Fibroblast of skin of right quadriceps (primary cell): ENCODE results near the gene UBE2D2.

Experiments
- DNase-seq: peaks from one replicate; pipeline ENCODE4 v3.0.0-alpha.2; 2013

UBE2D2 gene

DNA sequence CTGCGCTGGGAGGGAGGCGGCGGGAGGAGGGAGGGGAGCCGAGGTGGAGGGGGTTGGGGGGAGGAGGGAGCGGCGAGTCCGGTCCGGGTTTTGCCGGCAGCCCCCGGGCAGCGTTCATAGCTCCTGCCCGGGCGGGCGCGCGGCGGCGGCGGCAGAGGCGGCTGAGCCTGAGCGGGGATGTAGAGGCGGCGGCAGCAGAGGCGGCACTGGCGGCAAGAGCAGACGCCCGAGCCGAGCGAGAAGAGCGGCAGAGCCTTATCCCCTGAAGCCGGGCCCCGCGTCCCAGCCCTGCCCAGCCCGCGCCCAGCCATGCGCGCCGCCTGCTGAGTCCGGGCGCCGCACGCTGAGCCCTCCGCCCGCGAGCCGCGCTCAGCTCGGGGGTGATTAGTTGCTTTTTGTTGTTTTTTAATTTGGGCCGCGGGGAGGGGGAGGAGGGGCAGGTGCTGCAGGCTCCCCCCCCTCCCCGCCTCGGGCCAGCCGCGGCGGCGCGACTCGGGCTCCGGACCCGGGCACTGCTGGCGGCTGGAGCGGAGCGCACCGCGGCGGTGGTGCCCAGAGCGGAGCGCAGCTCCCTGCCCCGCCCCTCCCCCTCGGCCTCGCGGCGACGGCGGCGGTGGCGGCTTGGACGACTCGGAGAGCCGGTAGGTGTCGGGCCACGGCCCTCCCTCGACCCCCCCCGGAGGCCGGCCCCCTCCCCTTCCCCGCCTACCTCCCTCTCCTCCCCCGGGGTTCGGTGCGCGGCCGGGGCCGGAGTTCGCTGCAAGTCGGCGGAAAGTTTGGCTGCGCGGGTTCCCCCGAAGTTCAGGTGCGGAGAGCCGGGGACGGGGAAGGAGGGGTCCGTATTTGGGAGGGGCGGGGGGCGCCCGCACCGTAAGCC lies 87.3 kb downstream of the UBE2D2 start, which contains the start of gene CXXC5:
Gene CXXC5 (plus strand): TSS at position 145 of the 877 bp plus-strand sequence. CDS start 32,175 bp downstream, outside the sequence.
- DNase-seq = peak; percentile 87

DNA sequence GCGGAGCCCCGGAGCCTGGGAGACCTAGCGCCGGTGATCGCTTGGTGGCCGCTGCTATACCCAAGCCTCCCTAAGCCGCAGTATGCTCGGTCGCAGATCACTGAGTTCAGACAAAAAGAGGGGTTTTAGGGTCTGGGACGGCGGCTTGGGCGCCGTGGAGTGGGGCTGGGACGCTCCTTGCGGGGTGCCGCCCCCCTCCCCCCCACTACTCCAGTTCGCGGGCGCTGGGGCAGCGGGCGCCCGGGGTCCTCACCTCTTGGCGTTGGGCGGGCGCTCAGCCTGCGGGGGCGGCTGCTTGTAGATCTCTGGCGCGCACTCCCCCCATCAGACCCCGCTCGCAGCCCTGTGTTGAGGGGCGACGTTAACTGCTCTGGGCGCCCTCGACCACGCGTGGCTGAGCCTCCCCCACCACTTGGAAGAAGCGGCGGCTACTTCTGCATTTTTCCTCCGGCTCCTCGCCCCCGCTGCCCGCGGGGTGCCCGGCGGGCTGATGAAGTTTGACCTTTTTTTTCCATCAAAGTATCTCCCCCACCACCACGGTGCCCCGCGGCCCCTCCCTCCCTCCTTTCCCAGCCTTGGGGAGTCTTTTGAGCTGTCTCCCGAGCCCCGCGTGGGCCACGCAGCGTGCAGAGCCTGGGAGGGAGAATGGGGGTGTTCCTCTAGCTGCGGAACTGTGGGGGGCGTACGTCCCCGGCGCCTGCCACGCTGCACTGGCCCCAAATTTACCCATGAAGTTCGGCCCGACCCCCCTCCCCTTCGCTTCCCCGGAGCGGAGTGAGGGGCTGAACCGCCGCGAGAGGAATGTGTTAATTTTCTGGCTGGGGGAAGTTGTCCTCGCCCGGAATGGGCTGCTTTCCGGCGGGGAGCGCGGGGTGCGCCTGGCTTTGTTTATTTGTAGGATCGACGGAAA lies 88.2 kb downstream of the UBE2D2 start:
- DNase-seq = no peak

DNA sequence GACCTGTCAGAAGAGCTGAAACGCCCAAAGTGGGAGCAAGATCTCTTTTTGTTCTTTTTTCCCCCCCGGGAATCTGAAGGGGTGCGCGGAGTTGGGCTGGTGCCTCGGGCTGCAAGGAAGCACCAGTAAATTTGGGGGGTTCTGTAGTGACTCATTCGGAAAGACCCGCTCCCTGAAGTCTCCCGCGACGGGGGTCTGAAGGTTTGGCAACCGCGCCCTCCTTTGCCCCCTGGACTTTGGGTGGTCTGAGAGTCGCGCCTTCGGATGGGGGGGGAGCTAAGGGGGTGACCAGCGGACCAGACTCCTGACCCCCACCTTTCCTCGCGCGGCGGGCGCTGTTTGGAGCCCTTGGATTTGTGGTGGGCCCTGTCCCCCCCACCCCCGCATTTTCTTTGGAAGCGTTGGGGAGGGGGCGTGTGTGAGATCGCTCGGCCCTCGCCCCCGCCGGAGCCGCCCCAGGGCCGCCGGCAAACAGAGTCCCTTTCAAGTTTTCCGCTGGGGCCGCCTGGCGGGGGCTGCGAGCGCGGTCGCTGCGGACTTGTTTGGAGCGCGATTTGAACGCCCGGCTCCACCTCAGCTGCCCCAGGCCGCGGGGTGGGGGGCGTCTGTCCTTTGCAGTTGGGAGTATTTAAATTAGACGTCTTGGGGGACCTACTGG lies 89.0 kb downstream of the UBE2D2 start:
- no peak for DNase-seq

DNA sequence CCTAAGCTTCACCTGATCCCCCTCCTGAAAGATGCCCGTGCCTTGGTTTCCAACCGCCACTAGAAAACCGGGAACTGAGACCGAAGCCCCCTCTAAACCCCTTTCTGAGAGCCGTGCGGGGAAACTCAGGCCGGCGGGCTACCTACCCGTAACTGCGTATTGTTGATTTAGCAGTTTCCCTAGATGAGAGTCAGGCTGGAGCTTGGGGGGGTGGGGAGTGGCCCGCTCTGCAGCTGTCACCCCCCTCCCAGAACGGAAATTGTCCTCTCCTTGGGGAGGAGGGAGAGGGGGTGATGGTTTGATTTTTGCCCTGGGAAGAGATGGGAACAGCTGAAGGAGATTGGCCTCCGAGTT lies 89.5 kb downstream of the UBE2D2 start:
- no peak for DNase-seq

DNA sequence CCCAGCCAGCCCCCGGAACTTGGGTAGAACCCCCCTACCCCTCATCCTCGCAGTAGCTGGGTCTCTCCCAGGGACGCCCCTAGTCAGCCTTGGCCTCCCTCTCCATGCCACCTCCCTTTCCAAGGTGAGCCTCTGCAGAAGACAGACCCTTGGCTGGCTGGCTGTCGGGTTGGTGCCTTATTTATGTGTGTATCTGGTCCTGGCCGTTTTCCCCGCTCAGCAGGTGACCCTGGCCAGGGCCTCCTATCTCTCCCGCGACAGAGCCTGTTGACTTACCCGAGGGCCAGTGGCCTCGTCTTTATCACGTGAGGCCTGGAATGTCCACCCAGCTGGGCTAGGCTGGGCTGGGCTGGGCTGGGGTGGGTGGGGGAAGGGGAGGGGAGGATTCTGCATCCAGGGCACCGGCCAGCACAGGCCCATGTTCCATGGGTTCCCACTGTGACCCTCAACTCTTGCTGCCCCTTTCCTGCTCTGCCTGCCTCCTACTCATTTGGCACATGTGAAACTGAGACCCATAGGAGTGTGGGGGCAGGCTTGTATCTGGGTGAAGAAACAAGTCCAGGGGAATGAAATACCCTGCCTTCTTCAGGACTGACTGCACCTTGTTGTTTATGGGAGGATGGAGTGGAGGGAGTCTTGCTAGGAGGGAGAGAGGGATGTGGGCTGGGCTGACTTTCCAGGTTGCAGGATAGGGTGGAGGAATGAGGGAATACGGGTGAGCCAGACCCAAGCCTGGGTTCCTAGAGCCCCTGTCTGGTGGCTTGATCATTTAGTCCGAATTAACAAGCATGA lies 90.1 kb downstream of the UBE2D2 start:
- no peak for DNase-seq

DNA sequence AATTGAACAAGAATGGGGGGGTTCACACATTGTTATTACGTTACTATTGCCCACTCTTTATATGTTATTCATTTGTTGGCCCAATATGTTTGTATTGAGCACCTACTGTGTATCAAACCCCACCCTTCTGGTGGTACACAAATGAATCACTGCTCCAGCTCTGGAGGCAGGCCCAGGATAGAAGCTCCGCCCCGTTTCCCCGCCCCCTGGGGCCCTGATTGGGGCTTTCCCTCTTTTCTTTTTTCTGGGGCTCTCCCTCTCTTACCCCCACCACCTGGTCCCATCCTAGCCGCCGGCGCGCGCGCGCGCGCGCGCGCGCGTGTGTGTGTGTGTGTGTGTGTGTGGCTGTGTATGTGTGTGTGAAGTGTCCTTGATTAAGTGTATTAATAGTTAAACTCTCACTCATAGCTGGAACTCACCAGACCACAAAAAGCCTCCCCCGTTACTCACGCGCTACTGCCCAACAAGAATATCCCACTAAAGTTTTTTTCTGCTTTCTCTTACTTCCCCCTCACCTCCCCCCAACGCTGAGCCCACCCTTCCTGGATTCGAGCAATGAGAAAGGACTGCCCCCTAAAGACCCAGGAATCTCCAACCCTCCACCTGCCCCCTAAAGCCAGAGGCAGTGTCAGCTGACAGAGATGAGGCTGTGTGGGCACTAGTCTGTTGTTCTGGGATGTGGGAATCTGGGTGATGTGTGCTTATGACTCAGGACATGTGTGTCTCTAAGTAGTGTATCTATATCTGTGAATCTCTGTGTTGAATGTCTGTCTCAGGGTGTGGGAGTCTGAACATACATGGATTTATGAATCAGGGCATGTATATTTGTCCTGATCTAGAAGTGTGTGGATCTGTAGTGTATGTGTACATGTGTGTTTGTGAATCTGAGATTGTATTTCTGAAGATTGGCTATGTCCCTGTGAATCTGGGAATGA lies 91.0 kb downstream of the UBE2D2 start:
- peak; percentile 89 for DNase-seq

DNA sequence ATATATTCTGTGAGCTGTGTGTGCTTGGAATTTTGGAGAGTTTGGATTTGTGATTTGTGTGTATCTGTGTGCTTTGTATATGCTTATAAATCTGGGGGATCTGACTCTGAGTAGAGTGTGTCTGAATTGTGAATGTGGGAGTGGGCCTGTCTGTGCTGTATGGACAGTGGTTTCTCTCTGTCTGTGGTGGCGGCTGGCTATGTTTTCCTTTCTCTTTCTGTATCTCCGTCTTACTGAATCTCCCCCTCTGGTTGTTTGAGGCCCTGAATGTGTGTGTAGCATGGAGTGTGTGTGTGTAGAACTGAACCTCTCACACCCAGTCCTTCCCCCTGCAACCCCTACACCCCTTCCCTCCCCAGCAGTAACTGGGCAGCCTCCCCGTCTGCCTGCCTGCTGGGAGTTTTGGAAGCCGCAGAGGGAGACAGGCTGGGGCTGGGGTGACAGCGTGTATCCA lies 91.7 kb downstream of the UBE2D2 start:
- no peak for DNase-seq

DNA sequence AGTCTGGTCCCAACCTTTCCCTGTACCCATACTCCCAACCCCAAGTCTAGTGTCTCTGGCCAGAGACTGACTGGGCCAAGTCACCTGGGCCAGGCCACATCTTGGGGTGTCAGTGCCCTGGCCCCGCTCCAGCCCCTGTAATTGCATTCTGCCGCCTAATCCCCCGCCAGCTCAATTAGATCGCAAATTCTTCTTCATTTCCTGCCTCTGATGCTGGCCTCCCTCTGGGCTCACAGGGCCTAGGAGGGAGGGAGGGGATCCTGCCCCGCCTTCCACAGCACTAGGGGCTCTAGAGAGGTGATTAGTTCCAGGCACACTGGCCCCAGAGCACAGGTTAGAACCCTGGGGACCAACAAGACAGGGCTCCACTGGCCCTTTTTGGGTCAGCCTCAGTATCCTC lies 92.5 kb downstream of the UBE2D2 start:
- DNase-seq = no peak

DNA sequence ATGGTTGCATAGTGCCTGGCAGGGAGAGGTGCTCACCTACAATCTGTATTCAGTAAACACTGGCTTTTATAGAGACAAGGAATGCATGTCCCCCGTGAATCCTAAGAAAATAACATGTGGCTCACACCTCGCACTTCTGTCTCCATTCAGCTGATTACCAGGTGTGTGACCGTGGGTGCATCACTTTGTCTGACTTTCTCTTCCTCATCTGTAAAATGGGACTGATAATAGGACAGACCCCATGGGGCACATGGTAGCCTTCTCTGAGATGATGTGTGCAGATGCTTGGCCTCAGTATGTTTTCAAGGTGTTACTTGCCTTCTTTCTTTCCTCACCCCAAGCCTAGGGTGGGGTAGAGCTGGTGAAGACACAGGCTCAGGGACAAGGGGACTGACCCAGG lies 93.3 kb downstream of the UBE2D2 start:
- DNase-seq = no peak

DNA sequence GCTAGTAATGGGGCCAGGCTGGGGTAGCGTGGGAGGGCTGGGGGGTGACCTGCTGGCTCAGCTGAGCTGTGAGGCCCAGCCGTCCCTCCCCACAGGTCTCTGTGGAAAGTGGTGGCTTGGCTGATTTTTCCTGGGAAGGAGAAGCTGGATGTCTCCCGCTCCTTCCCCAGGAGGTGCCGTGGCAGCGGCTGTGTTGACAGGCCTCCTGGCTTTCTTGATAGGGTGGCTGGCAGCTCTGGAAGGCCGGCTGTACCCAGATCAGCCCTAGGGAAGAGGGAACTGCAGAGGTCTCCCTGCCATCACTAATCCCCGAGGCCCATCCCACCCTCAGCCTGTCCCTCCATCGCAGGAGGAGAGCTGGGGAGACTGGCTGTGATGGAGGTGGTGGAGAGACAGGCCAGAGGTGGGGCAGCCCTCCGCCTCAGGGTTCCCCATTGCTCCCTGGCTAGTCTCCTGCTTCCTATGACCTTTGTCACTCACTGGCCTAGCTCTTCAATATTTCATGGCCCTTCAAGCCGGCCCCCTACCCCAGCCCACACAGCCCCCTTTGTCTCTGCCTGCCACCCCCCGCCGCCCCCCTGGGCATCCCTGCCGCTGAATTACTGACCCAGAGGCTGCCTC lies 93.8 kb downstream of the UBE2D2 start:
- no peak for DNase-seq

DNA sequence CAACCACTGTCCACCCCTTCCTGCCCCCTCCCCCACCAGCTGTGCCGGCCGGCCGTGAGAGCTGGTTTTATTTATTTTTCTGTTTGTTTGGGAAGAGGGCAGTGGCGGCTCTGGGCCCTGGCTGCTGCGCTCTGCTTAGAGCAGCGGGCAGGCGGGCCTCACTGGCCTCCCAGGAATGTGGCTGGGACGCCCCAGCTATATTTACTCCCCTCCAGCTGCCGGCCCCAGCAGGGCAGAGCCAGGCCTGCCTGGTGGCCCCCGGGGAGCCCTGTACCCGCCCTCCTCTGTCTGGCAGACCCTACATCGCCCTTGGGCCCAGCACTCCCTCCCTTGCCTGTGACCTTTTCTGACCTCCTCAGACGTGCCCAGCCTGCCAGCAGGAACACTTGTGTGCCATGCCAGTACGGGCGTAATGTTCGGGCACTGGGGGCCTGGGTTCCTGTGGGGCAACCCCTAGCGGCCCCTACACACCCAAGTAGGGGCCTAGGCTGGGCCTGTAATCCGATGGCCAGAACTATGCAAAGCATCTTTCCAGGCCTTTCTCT lies 94.7 kb downstream of the UBE2D2 start:
- DNase-seq = no peak

DNA sequence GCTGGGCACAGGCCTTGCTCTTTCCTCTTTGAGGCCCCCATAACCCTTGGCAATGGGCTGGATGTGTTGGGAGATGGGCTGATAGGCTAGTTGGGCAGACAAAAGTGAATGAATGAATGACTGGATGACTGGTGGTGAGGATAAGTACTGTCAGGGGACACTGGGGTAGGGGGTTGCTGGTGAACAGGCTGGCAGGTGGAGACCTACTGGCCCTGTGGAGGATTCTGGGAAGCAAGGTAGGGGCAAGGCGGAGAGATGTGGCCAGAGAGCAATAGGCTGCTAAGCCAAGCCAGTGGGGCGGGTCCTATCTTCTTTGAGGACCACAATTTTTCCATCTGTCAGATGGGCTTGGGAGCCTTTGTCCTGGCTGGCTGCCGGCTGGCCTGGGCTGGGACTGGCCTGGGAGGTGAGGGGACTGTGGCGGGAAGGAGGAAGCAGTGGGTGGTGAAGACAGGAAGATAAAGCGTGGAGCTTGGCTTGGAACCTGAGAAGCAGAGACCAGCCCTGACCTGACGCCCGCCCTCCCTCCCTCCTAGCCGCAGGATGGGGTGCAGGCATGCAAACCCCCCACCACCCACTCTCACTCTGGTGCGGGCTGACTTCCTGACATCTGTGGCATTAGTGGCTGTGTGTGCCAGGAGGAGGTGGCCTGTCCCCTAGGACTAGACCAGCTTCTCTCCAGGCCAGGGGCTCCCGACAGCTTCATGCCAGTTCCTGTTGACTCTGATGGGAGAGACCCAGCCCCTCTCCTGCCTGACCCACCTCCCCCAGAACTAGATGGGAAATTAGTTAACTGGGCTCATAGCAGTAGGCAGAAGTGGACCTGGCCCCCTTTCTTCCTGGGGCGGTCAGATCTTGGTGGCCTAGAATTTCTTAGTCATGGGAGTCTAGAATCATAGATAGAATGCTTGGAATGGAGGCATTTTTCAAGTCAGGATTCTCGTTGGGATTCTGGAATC lies 96.5 kb downstream of the UBE2D2 start:
- peak; percentile 48 for DNase-seq

DNA sequence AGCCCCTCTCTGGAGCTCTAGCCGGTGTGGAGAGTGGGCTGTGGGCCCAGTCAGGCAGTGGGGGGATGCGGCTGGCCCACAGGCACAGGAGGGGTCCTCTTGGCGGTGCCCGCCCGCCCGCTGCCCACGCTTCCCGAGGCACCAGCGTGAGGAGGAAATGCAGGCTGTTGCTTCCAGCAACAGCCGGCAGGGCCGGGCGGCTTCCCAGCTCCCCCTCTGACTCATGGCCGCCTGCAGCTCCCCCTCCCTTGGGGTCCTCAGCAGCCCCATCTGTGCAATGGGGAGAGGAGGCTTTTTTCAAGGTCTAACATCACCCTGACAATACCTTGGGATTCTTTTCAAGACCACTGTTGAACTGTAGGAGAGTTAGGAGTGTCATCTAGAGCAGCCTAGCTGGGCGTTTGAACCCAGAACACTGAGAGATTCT lies 97.4 kb downstream of the UBE2D2 start:
- peak; percentile 43 for DNase-seq

DNA sequence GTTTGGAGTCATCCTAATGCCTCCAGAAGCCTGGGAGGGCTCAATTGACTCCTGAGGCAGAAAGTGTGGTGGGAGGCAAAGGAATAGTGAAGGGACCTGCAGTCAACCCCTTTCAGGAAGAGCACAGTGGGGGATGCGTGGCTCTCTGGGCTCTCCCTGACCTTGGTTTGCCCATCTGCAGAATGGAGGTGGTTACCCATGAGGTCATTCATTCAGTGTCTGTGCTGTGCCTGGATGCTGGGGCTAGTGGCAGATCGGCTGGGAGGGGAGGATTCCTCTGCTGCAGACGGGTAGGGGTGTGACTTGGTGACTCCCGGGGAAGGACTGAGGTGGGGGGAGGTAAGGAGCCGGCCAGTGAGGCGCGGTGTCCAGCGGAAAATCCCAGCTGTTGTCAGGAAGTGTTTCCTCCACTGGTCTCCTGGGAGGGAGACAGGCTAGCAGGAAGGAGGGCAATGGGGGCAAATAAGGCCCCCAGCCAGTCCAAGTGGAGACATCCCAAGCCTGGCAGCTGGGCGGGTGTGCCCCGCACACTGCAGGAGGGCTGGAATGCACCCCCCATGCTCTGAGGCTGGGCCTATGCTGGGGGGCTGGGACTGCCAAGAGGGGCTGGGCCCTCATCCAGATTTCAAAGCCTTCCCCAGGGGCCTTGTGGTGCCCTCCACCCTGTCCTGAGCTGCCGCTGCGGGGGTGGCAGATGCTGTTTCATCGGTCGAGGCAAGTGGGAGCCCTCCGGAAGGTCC lies 98.0 kb downstream of the UBE2D2 start:
- DNase-seq = peak; percentile 71

DNA sequence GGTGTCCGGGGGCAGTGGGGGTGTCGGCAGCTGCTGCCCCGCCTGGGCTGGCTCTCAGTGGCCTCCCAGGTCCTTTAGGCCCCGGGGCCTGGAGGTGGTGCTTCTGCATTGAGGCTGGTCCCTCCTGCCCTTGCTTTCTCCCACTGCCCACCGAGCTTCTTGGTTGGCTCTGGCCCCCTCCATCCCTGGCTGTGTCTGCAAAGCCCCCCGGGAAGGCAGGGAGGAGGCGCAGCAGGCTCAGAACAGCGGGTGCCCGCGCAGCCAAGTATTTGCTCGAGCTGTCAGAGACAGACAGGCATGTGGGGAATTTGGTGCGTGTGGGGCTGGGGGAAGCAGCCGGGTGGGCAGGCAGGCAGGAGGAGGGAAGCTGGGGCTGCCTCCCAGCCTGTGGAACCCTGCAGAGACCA lies 98.6 kb downstream of the UBE2D2 start:
- peak; percentile 63 for DNase-seq

DNA sequence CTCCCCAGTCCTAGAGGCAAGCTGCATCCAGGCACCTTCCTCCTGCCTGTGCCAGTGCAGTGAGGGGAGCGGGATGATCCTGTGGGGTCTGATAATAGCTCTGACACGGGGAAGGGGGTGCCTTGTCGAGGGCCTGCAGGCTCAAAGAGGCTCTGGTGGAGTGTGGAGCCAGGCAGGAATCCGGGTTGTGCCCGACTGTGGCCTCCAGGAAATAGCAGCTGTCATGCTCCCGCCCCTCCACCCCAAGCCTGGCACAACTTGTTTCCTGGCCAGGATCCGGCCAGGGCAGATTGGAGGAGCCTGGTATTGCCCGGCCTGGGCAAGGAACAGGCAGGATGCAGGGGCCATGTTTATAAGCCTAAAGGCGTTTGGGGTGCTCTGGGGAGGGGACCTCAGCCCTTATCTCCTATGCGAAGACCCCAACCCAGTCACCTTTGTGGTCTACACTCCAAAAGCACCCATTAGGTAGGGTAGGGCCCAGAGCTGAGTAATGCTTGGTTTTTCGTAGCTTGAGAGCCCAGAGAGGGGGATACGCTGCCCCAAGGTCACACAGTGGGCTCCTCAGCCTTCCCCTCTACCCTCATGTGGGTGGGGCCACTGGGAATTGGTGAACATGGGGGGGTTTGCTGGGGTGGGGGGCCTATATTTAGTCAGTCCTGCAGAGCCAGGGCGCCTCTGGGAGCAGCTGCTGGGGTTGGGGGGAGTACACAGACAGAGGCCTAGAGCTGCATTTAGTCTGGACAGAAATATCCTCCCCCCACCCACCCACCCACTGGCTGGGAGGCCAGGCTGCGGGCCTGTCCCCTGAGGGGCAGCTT lies 99.2 kb downstream of the UBE2D2 start:
- no peak for DNase-seq
